ENCODE results near the gene ZNF444.
"Not testable (repeated sequence)": the region's sequence is repeated elsewhere in the genome, so short reads cannot be mapped to it uniquely, and the experiment has no call there.

The ZNF444 gene

DNA sequence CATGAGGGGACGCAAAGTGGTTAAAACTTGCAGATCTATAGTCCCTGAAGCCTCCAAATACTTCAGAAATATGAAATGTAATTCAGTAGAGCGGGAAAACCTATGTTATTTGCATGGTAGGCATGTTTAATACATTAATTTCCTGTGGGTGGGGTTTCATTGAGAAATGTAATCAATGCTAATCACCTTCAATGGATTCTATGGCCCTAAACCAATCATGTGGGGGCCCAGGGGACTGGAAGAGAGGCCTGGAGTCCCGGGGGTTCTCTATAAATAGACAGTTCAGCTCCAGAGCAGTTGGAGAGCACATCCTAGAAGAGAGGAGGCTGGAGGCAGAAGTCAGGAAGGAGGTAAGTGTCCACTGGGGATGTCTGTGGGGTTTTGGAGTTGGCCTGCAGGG, 60.9 kb downstream of the ZNF444 start, which contains the start of gene ZSCAN5C:
Gene ZSCAN5C (plus strand): TSS at position 301 of the 400 bp plus-strand sequence. CDS start 3,641 bp downstream, outside the sequence.
- Histone ChIP-seq H3K4me3 (no peak within 1 kb of the TSS), H3K27ac (no peak within 1 kb of the TSS)
- no peak for DNase-seq (ENCODE audit: low spot score)
- TF ChIP-seq, protein P1, sequence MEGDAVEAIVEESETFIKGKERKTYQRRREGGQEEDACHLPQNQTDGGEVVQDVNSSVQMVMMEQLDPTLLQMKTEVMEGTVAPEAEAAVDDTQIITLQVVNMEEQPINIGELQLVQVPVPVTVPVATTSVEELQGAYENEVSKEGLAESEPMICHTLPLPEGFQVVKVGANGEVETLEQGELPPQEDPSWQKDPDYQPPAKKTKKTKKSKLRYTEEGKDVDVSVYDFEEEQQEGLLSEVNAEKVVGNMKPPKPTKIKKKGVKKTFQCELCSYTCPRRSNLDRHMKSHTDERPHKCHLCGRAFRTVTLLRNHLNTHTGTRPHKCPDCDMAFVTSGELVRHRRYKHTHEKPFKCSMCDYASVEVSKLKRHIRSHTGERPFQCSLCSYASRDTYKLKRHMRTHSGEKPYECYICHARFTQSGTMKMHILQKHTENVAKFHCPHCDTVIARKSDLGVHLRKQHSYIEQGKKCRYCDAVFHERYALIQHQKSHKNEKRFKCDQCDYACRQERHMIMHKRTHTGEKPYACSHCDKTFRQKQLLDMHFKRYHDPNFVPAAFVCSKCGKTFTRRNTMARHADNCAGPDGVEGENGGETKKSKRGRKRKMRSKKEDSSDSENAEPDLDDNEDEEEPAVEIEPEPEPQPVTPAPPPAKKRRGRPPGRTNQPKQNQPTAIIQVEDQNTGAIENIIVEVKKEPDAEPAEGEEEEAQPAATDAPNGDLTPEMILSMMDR (IDR thresholded peaks at IDR 0.05) = no peak

DNA sequence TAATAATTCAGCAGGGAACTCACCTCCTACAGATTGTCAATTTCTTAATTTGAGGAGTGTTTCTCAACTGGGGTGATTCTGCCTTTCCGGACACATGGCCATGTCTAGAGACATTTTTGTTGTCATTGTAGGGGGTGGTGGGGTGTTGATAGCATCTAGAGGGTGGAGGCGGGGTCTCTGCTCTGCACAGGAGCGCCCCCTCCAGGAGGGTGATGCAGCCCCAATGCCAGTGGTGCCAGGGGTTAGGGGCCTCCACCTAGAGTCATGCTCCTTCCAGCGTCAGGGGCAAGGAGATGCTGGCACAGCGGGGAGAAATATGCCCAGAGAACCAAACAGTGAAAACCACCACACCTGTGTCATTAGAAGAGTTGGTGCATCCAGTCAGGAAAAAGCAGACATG, 66.5 kb downstream of the ZNF444 start:
- H3K27ac ChIP-seq; DNase-seq (ENCODE audit: low spot score): not testable (repeated sequence)

DNA sequence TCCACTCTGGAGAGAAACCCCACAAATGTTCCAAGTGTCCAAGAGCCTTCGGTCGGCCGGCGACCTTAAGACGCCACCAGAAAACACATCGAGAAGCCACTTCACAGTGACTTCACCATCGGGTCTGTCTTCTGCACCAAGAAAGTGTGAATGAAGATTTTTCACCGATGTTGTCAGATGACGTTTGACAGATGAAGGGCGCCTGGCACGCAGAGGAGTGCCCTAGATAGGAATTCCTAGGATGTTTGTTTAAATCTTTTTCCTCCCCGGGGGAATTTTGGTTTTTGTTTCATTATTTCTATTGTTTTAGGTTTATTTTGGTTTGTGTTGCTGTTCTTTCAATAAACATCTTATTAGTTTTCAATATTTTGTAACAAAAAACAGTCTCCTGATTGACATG, 68.0 kb downstream of the ZNF444 start:
- no peak for DNase-seq (ENCODE audit: low spot score)
- H3K27ac ChIP-seq = no peak overlapping the region
- TF ChIP-seq, protein P1 (IDR thresholded peaks at IDR 0.05) = no peak
- H3K4me3 ChIP-seq = no peak overlapping the region

More for the DNA sequence above, 66.5 kb downstream of the ZNF444 start:
- not testable (repeated sequence) for H3K4me3 ChIP-seq

DNA sequence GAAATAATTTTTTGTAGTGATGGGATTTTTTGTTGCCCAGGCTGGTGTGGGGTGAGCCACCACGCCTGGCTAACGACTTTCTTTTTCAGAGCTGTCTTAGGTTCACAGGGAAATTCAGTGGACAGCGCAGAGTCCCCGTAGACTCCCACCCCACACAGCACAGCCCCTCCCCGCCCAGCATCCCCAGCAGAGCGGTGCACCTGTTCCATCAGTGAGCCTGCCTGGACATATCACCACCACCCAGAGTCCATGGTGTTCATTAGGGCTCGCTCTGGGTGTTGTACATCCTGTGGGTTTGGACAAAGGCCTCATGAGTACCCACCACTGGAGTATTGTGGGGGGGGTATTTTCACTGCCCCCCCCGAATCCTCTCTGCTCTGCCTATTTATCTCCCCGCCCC, 68.9 kb downstream of the ZNF444 start:
- not testable (repeated sequence) for DNase-seq (ENCODE audit: low spot score); H3K4me3 ChIP-seq

More for the DNA sequence above, 68.9 kb downstream of the ZNF444 start:
- H3K27ac ChIP-seq = not testable (repeated sequence)

Measured in coronary artery (tissue), 2 donors.